HepG2 (cell line): ENCODE measurements around the gene LIMD2. TPM values are rescaled to one million over a fixed set of nuclear protein-coding genes. Genes with fewer than 3 reads are reported as not detected.

ENCODE experiments used
- ATAC-seq: fragments of 200-7000 bp; cut with Tn5 transposase; 3 replicates; pipeline ENCODE4 v1.9.1; 2020; ENCODE audit warnings: mild to moderate bottlenecking, moderate library complexity
- BruUV-seq: library from RNA; stranded (reverse); fragments of 400-500 nt; replicated peaks from 2 replicates; lab custom pipeline; 2021; lab: Mats Ljungman, UMichigan
- CTCF ChIA-PET: fragments of 300-600 bp; formaldehyde crosslinking; extraction: SDS; loops from one replicate; lab custom pipeline; 2021; ENCODE audit warnings: low total read pairs, inconsistent platforms, low intra/inter-chr PET ratio; lab: Yijun Ruan, JAX
- POLR2A ChIA-PET: fragments of 350-600 bp; sonication (Branson Sonifier 250); formaldehyde crosslinking; loops from one replicate; lab custom pipeline; 2020; ENCODE audit warnings: antibody characterized with exemption, inconsistent platforms; lab: Yijun Ruan, JAX
- DNase-seq: peaks from one replicate; pipeline ENCODE4 v3.0.0-alpha.2; 2015; ENCODE audit warnings: low spot score
- FAIRE-seq: peaks from 3 replicates; lab custom pipeline; 2011; peaks lifted over from hg19 to GRCh38; lab: Jason Lieb, UNC
- H2AFZ ChIP-seq: one replicate; pipeline ENCODE4 v1.6.1; 2011; ENCODE audit warnings: low read length, inconsistent platforms
- H3K27ac ChIP-seq: fragments of 300-600 bp; 3 replicates; pipeline ENCODE4 v1.8.0; 2011; ENCODE audit warnings: mixed run types, mild to moderate bottlenecking, mixed read lengths, low read length, inconsistent platforms; ENCODE audit not compliant: insufficient read depth; ENCODE audit errors: extremely low read length
- H3K27me3 ChIP-seq, 2 experiments: fragments of 200-600 bp in 1 of 2; 2 replicates in 1 of 2; 3 replicates in 1 of 2; pipeline versions ENCODE4 v1.6.0 to v1.8.0; 2011; ENCODE audit warnings: low read length in 2 of 2, mild to moderate bottlenecking in 2 of 2, moderate library complexity in 2 of 2, inconsistent platforms in 1 of 2; ENCODE audit not compliant: insufficient read depth in 2 of 2, control insufficient read depth in 1 of 2
- H3K36me3 ChIP-seq, 2 experiments: fragments of 200-600 bp in 1 of 2; replicated peaks in 1 of 2; 2 replicates in 1 of 2; 3 replicates in 1 of 2; pipeline versions ENCODE4 v1.5.1 to v1.8.0; 2011; ENCODE audit warnings: low read length in 2 of 2, inconsistent platforms in 1 of 2; ENCODE audit not compliant: insufficient read depth in 2 of 2, control insufficient read depth in 1 of 2
- H3K4me1 ChIP-seq: 2 replicates; pipeline ENCODE4 v1.5.1; 2012; ENCODE audit warnings: low read length, inconsistent platforms; ENCODE audit not compliant: insufficient read depth
- H3K4me2 ChIP-seq: 2 replicates; pipeline ENCODE4 v1.6.0; 2011; ENCODE audit warnings: low read depth, low read length, inconsistent platforms
- H3K4me3 ChIP-seq, 3 experiments: fragments of 200-600 bp in 1 of 3; sonication (generic), shearing (Covaris generic) in 1 of 3; replicated peaks in 1 of 3; 2 replicates each; pipeline ENCODE4 v1.5.1; 2011 to 2016; ENCODE audit warnings: low read length in 3 of 3, inconsistent platforms in 2 of 3, low read depth in 2 of 3, mild to moderate bottlenecking in 2 of 3, control low read depth in 1 of 3, mixed read lengths in 1 of 3; ENCODE audit not compliant: insufficient read depth in 1 of 3
- H3K79me2 ChIP-seq: one replicate; pipeline ENCODE4 v1.6.1; 2011; ENCODE audit warnings: low read length, inconsistent platforms; ENCODE audit not compliant: insufficient read depth
- H3K9ac ChIP-seq: 2 replicates; pipeline ENCODE4 v1.6.0; 2011; ENCODE audit warnings: mild to moderate bottlenecking, low read depth, low read length, inconsistent platforms; ENCODE audit not compliant: insufficient read depth
- H3K9me3 ChIP-seq: 2 replicates; pipeline ENCODE4 v1.5.1; 2012; ENCODE audit warnings: mild to moderate bottlenecking, low read length
- H4K20me1 ChIP-seq: 2 replicates; pipeline ENCODE4 v1.6.0; 2011; ENCODE audit warnings: inconsistent platforms, mild to moderate bottlenecking, low read length, moderate library complexity; ENCODE audit not compliant: insufficient read depth
- CEBPB ChIP-seq: IDR thresholded peaks from 2 replicates; pipeline ENCODE4 v1.6.1; 2011; ENCODE audit warnings: low read depth, low read length, improper control_type of control experiment, borderline replicate concordance
- FOSL1 ChIP-seq: sonication (generic); formaldehyde crosslinking; IDR thresholded peaks from 2 replicates; pipeline ENCODE4 v1.9.0; 2021; ENCODE audit warnings: missing genetic modification reagents, borderline replicate concordance
- IRF2 ChIP-seq: IDR thresholded peaks from 2 replicates; pipeline ENCODE4 v1.6.1; 2018; ENCODE audit warnings: missing genetic modification reagents, missing compliant biosample characterization
- IRX3 ChIP-seq: sonication (generic); formaldehyde crosslinking; IDR thresholded peaks from 2 replicates; pipeline ENCODE4 v1.8.1; 2023; ENCODE audit warnings: mild to moderate bottlenecking, low read depth, missing genetic modification reagents, borderline replicate concordance
- MAZ ChIP-seq, 2 experiments: sonication (generic) in 1 of 2; formaldehyde crosslinking in 1 of 2; IDR thresholded peaks; 2 replicates each; pipeline versions ENCODE4 v1.5.0 to v1.6.1; 2012 to 2020; ENCODE audit warnings: low read depth in 2 of 2, mild to moderate bottlenecking in 2 of 2, borderline replicate concordance in 1 of 2, improper control_type of control experiment in 1 of 2, low read length in 1 of 2, missing genetic modification reagents in 1 of 2, moderate library complexity in 1 of 2
- NR2F1 ChIP-seq, 2 experiments: fragments of 450-650 bp in 1 of 2; formaldehyde crosslinking in 1 of 2; IDR thresholded peaks; 2 replicates each; pipeline versions ENCODE4 v1.5.0 to v1.6.1; 2016 to 2020; ENCODE audit warnings: mild to moderate bottlenecking in 1 of 2, missing compliant biosample characterization in 1 of 2, missing genetic modification reagents in 1 of 2, moderate library complexity in 1 of 2
- ZNF564 ChIP-seq: sonication (generic); formaldehyde crosslinking; IDR thresholded peaks from 2 replicates; pipeline ENCODE4 v1.8.1; 2023; ENCODE audit warnings: mild to moderate bottlenecking, missing genetic modification reagents
- ZNF766 ChIP-seq: sonication (generic); formaldehyde crosslinking; IDR thresholded peaks from 2 replicates; pipeline ENCODE4 v1.5.0; 2020; ENCODE audit warnings: missing genetic modification reagents, borderline replicate concordance
- ZNF792 ChIP-seq: IDR thresholded peaks from 2 replicates; pipeline ENCODE4 v1.6.1; 2016
- ZNF839 ChIP-seq: sonication (generic); formaldehyde crosslinking; IDR thresholded peaks from 2 replicates; pipeline ENCODE4 v1.4.0; 2020; ENCODE audit warnings: missing genetic modification reagents, mild to moderate bottlenecking, borderline replicate concordance
- WGBS: methylation state at CpG from one replicate; pipeline ENCODE4 v1.1.6; 2017; ENCODE audit warnings: low lambda C conversion rate; 5-methylcytosine and 5-hydroxymethylcytosine counted together
- in situ Hi-C: cut with HindIII; loops from 2 replicates; pipeline ENCODE4 v1.10.0; 2017; ENCODE audit warnings: low pct_unique_long_range_greater_than_20kb; ENCODE audit not compliant: extremely low pct_ligation_motif_present
- intact Hi-C: fragments of 100-400 bp; cut with micrococcal nuclease; formaldehyde crosslinking; loops from one replicate; pipeline ENCODE4 v1.10.0; 2022; ENCODE audit not compliant: unreplicated experiment
- polyA plus RNA-seq, 8 experiments: library from polyadenylated mRNA; depleted of rRNA in 3 of 8; stranded (reverse) in 7 of 8; unstranded in 1 of 8; fragments of >200 nt; fragmentation: Illumina TruSeq in 4 of 8; extraction: Trizol in 4 of 8; gene quantifications; 2 replicates each; pipeline versions ENCODE4 v1.2.1 to v1.2.3, GENCODE V29; 2011 to 2016; ENCODE audit warnings: low read depth in 4 of 8, missing spikeins in 1 of 8, mixed read lengths in 1 of 8; ENCODE audit not compliant: insufficient read depth in 1 of 8
- total RNA-seq, 5 experiments: library from RNA; depleted of rRNA; stranded (reverse); fragments of >200 nt; fragmentation: Illumina TruSeq; extraction: Trizol; gene quantifications; 2 replicates each; pipeline ENCODE4 v1.2.3, GENCODE V29; 2016; ENCODE audit warnings: low read depth in 1 of 5
- TF ChIP-seq, protein P1 (sequence below): sonication (generic); formaldehyde crosslinking; IDR thresholded peaks from 2 replicates; pipeline ENCODE4 v1.8.0; 2022; ENCODE audit warnings: missing genetic modification reagents, mild to moderate bottlenecking, moderate library complexity, borderline replicate concordance
- TF ChIP-seq, protein P2 (sequence below): sonication (generic); formaldehyde crosslinking; IDR thresholded peaks from 2 replicates; pipeline ENCODE4 v1.8.1; 2022; ENCODE audit warnings: low read depth, mild to moderate bottlenecking, missing genetic modification reagents
- TF ChIP-seq, protein P3 (sequence below): IDR thresholded peaks from 2 replicates; pipeline ENCODE4 v1.6.1; 2018; ENCODE audit warnings: missing genetic modification reagents

The LIMD2 gene
- total and polyA plus RNA-seq, 2 of the 13 experiments (the other 11 are each of a cell fraction or from before 2014, with no cell fraction given): 9.0 to 20.8 TPM

- H3K9ac ChIP-seq: no peak overlapping the region
- in situ Hi-C loops (no loop called here), intact Hi-C loops (no loop called here)
- H3K36me3 ChIP-seq: peaks cover 18 to 50% of the 10 kb centered on the region in 2 experiments; a peak in 4 of 5 replicates
- ChIA-PET CTCF (no interaction called here), POLR2A (no interaction called here)
- no peak overlapping the region for H3K27ac ChIP-seq
- H3K4me3 ChIP-seq: no peak overlapping the region
- DNase-seq (no peak), ATAC-seq (no peak), FAIRE-seq (no peak)
- no peaks in the 10 kb centered on the region for H3K27me3 ChIP-seq
- H2AFZ ChIP-seq: no peak overlapping the region
- peaks cover 13% of the 10 kb centered on the region for H3K4me1 ChIP-seq
- H3K79me2 ChIP-seq: no peaks in the 10 kb centered on the region
- TF ChIP-seq NR2F1 (CRISPR knock-in tag; IDR thresholded peaks at IDR 0.05) (no peak), IRF2 (CRISPR knock-in tag) (no peak), ZNF766 (no peak), FOSL1 (CRISPR knock-in tag) (no peak), CEBPB (no peak), ZNF792 (CRISPR knock-in tag) (no peak), ZNF564 (CRISPR knock-in tag) (no peak), MAZ (IDR thresholded peaks at IDR 0.05; ENCODE audit: borderline replicate concordance, low read depth, low read length) (no peak), MAZ (CRISPR knock-in tag; IDR thresholded peaks at IDR 0.05; ENCODE audit: low read depth) (no peak), ZNF839 (CRISPR knock-in tag) (no peak), IRX3 (no peak)
- TF ChIP-seq, protein P1, sequence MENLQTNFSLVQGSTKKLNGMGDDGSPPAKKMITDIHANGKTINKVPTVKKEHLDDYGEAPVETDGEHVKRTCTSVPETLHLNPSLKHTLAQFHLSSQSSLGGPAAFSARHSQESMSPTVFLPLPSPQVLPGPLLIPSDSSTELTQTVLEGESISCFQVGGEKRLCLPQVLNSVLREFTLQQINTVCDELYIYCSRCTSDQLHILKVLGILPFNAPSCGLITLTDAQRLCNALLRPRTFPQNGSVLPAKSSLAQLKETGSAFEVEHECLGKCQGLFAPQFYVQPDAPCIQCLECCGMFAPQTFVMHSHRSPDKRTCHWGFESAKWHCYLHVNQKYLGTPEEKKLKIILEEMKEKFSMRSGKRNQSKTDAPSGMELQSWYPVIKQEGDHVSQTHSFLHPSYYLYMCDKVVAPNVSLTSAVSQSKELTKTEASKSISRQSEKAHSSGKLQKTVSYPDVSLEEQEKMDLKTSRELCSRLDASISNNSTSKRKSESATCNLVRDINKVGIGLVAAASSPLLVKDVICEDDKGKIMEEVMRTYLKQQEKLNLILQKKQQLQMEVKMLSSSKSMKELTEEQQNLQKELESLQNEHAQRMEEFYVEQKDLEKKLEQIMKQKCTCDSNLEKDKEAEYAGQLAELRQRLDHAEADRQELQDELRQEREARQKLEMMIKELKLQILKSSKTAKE: no peak
- TF ChIP-seq, protein P2, sequence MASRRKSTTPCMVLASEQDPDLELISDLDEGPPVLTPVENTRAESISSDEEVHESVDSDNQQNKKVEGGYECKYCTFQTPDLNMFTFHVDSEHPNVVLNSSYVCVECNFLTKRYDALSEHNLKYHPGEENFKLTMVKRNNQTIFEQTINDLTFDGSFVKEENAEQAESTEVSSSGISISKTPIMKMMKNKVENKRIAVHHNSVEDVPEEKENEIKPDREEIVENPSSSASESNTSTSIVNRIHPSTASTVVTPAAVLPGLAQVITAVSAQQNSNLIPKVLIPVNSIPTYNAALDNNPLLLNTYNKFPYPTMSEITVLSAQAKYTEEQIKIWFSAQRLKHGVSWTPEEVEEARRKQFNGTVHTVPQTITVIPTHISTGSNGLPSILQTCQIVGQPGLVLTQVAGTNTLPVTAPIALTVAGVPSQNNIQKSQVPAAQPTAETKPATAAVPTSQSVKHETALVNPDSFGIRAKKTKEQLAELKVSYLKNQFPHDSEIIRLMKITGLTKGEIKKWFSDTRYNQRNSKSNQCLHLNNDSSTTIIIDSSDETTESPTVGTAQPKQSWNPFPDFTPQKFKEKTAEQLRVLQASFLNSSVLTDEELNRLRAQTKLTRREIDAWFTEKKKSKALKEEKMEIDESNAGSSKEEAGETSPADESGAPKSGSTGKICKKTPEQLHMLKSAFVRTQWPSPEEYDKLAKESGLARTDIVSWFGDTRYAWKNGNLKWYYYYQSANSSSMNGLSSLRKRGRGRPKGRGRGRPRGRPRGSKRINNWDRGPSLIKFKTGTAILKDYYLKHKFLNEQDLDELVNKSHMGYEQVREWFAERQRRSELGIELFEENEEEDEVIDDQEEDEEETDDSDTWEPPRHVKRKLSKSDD (CRISPR knock-in tag): no peak
- TF ChIP-seq, protein P3, sequence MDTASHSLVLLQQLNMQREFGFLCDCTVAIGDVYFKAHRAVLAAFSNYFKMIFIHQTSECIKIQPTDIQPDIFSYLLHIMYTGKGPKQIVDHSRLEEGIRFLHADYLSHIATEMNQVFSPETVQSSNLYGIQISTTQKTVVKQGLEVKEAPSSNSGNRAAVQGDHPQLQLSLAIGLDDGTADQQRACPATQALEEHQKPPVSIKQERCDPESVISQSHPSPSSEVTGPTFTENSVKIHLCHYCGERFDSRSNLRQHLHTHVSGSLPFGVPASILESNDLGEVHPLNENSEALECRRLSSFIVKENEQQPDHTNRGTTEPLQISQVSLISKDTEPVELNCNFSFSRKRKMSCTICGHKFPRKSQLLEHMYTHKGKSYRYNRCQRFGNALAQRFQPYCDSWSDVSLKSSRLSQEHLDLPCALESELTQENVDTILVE: no peak
- BruUV-seq: no TSS peak
- WGBS: 97% methylated on average over 1 of the region's 1 CpG
- no peaks in the 10 kb centered on the region for H3K9me3 ChIP-seq
- no peaks in the 10 kb centered on the region for H4K20me1 ChIP-seq
- no peak overlapping the region for H3K4me2 ChIP-seq
Measured at GRCh38 chr17:63680700-63681099, 19.2 kb downstream of the LIMD2 start.
